Stimulated activated CD4-positive, alpha-beta T cell treated with anti-CD3 and anti-CD28 coated beads, Interleukin-1b, Interleukin-23, amount 100 ng/mL, for 48 hours (primary cell): Measurements from ENCODE around the gene ZFP91.

Experiments used
- DNase-seq: peaks from one replicate; pipeline ENCODE4 v3.0.0-alpha.2; 2020

The ZFP91 gene

GRCh38 chr11:58636587-58636986, 57.7 kb downstream of the ZFP91 start:
- no peak for DNase-seq

GRCh38 chr11:58637371-58637770, 58.5 kb downstream of the ZFP91 start:
- no peak for DNase-seq

GRCh38 chr11:58639103-58639502, 60.2 kb downstream of the ZFP91 start:
- no peak for DNase-seq

- DNase-seq: no peak
Observed at GRCh38 chr11:58639669-58640068, 60.8 kb downstream of the ZFP91 start.

- DNase-seq: no peak
Observed at GRCh38 chr11:58640386-58641023, 61.6 kb downstream of the ZFP91 start.

- no peak for DNase-seq
Observed at GRCh38 chr11:58641341-58641740, 62.5 kb downstream of the ZFP91 start.

- no peak for DNase-seq
Observed at GRCh38 chr11:58641803-58642581, 63.1 kb downstream of the ZFP91 start.

- no peak for DNase-seq
Observed at GRCh38 chr11:58645854-58646253, 67.0 kb downstream of the ZFP91 start.

- no peak for DNase-seq
Observed at GRCh38 chr11:58647141-58647699, 68.4 kb downstream of the ZFP91 start.

GRCh38 chr11:58647866-58648265, 69.0 kb downstream of the ZFP91 start:
- no peak for DNase-seq

GRCh38 chr11:58649623-58650022, 70.8 kb downstream of the ZFP91 start:
- DNase-seq: no peak

GRCh38 chr11:58650496-58650895, 71.6 kb downstream of the ZFP91 start:
- DNase-seq: no peak

- DNase-seq: no peak
Observed at GRCh38 chr11:58652726-58653280, 73.9 kb downstream of the ZFP91 start.

- DNase-seq: peak; percentile 79
Observed at GRCh38 chr11:58654079-58654907, 75.4 kb downstream of the ZFP91 start.

- peak; percentile 13 for DNase-seq
Observed at GRCh38 chr11:58654908-58655296, 76.0 kb downstream of the ZFP91 start.

GRCh38 chr11:58656348-58656747, 77.5 kb downstream of the ZFP91 start:
- no peak for DNase-seq

GRCh38 chr11:58658623-58659022, 79.8 kb downstream of the ZFP91 start:
- DNase-seq: no peak

GRCh38 chr11:58659404-58659803, 80.5 kb downstream of the ZFP91 start:
- no peak for DNase-seq

GRCh38 chr11:58659910-58660570, 81.2 kb downstream of the ZFP91 start:
- no peak for DNase-seq
